Measurements from ENCODE around the gene PARD3.

DNA sequence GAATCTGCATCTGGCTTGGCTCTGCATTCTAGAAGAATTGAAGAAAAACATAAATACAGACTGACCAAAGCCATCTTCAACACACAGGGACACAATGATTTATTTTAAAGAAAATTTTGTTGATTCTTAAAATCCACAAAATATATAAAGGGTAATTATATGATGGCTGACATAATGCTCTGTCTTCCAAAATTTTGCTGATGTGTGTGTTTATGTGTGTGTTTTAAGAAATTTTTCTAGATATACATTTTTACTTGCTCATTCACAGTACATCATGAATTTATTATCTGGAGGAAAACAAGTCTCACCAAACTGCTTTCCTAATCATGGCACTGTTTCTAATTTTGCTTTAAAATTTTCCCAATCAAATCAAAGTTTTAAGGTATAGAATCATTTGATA lies 442.6 kb downstream of the PARD3 start:
- TF ChIP-seq, protein P1, sequence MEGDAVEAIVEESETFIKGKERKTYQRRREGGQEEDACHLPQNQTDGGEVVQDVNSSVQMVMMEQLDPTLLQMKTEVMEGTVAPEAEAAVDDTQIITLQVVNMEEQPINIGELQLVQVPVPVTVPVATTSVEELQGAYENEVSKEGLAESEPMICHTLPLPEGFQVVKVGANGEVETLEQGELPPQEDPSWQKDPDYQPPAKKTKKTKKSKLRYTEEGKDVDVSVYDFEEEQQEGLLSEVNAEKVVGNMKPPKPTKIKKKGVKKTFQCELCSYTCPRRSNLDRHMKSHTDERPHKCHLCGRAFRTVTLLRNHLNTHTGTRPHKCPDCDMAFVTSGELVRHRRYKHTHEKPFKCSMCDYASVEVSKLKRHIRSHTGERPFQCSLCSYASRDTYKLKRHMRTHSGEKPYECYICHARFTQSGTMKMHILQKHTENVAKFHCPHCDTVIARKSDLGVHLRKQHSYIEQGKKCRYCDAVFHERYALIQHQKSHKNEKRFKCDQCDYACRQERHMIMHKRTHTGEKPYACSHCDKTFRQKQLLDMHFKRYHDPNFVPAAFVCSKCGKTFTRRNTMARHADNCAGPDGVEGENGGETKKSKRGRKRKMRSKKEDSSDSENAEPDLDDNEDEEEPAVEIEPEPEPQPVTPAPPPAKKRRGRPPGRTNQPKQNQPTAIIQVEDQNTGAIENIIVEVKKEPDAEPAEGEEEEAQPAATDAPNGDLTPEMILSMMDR (IDR thresholded peaks at IDR 0.05; ENCODE audit: extremely low read depth in 1 of 2, insufficient read depth in 1 of 2, low read depth in 1 of 2, low read length in 2 of 2): no peak
- no peak for TF ChIP-seq POLR2A (IDR thresholded peaks at IDR 0.05; ENCODE audit: low read depth, low read length)
